Vagina (tissue), 2 donors: ENCODE results near the gene SPTBN1.
A peak's percentile ranks its signal among the peaks of the same experiment; 100 is the strongest.

ENCODE experiments used
- POLR2A ChIP-seq, 2 donors: fragments of 450-650 bp; IDR thresholded peaks; one replicate each; pipeline ENCODE4 v1.6.1; 2017; ENCODE audit warnings: antibody characterized with exemption in 2 of 2, mild to moderate bottlenecking in 2 of 2, moderate library complexity in 2 of 2
- POLR2AphosphoS5 ChIP-seq, 2 donors: sonication (generic); formaldehyde crosslinking; IDR thresholded peaks; one replicate each; pipeline ENCODE4 v1.9.0; 2017; ENCODE audit warnings: antibody characterized with exemption in 2 of 2, mild to moderate bottlenecking in 2 of 2, low read depth in 1 of 2; ENCODE audit not compliant: insufficient read depth in 1 of 2
- TF ChIP-seq, protein P1 (sequence below), 3 experiments: fragments of 450-650 bp in 2 of 3; fragments of 200-600 bp in 1 of 3; sonication (generic) in 1 of 3; IDR thresholded peaks; one replicate each; pipeline ENCODE4 v1.5.1; 2017 to 2019; ENCODE audit warnings: antibody characterized with exemption in 3 of 3, mild to moderate bottlenecking in 2 of 3, moderate library complexity in 2 of 3

DNA sequence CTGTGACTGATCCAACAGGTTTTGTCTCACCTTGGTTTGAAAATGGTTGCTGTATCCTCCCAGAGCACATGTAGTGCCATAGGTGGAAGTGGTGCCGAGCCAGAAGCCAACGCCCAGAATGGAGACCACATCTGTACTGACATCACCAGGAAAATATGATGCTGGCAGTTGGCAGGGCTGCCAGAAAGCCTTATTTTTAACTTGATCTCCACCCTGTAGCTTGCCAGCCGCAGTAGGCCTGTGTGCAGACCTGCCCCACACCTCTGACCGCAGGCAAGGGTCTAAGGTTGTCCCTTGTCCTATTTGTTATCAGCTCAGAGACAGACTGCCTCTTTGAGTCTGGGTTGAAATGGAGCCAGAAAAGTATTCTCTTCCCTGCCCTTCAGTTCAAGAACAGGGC lies 143.8 kb downstream of the SPTBN1 start:
- TF ChIP-seq, protein P1, sequence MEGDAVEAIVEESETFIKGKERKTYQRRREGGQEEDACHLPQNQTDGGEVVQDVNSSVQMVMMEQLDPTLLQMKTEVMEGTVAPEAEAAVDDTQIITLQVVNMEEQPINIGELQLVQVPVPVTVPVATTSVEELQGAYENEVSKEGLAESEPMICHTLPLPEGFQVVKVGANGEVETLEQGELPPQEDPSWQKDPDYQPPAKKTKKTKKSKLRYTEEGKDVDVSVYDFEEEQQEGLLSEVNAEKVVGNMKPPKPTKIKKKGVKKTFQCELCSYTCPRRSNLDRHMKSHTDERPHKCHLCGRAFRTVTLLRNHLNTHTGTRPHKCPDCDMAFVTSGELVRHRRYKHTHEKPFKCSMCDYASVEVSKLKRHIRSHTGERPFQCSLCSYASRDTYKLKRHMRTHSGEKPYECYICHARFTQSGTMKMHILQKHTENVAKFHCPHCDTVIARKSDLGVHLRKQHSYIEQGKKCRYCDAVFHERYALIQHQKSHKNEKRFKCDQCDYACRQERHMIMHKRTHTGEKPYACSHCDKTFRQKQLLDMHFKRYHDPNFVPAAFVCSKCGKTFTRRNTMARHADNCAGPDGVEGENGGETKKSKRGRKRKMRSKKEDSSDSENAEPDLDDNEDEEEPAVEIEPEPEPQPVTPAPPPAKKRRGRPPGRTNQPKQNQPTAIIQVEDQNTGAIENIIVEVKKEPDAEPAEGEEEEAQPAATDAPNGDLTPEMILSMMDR (IDR thresholded peaks at IDR 0.05): no peak
- TF ChIP-seq POLR2AphosphoS5 (IDR thresholded peaks at IDR 0.05; ENCODE audit: insufficient read depth in 1 of 2, low read depth in 1 of 2) (peak in 1 of 2 donors; percentile 84), POLR2A (IDR thresholded peaks at IDR 0.05) (no peak)
